Right atrium auricular region (tissue), 2 donors: ENCODE measurements around the gene EFNA1. TPM values are rescaled to one million over a fixed set of nuclear protein-coding genes. Genes with fewer than 3 reads are reported as not detected.
"Not testable (repeated sequence)": the region's sequence is repeated elsewhere in the genome, so short reads cannot be mapped to it uniquely, and the experiment has no call there.

Experiments used
- DNase-seq: peaks from one replicate; pipeline ENCODE4 v3.0.0-alpha.2; 2019; ENCODE audit warnings: low spot score
- H3K27ac ChIP-seq, 2 donors: fragments of 200-600 bp; sonication (generic); 1 replicate in 1 of 2; 2 replicates in 1 of 2; pipeline ENCODE4 v1.5.1; 2016 to 2019
- H3K27me3 ChIP-seq, 2 donors: fragments of 200-600 bp; sonication (generic); one replicate each; pipeline versions ENCODE4 v1.5.1 to v1.6.0; 2017 to 2019
- H3K36me3 ChIP-seq: fragments of 200-600 bp; sonication (generic); one replicate; pipeline ENCODE4 v1.5.1; 2016
- H3K4me1 ChIP-seq, 2 donors: fragments of 200-600 bp; sonication (generic); one replicate each; pipeline versions ENCODE4 v1.5.1 to v1.6.0; 2017 to 2019
- H3K4me3 ChIP-seq, 2 donors: fragments of 200-600 bp; sonication (generic); 1 replicate in 1 of 2; 2 replicates in 1 of 2; pipeline ENCODE4 v1.5.1; 2017 to 2019; ENCODE audit warnings: mild to moderate bottlenecking in 1 of 2, moderate library complexity in 1 of 2
- H3K9me3 ChIP-seq, 2 donors: fragments of 200-600 bp; sonication (generic); one replicate each; pipeline ENCODE4 v1.5.1; 2019
- total RNA-seq, 2 donors: library from RNA; depleted of rRNA; stranded (reverse); fragments of >200 nt; gene quantifications; one replicate each; pipeline ENCODE4 v1.1.0, GENCODE V29; 2016
- TF ChIP-seq, protein P1 (sequence below), 2 donors: fragments of 200-600 bp; sonication (generic); IDR thresholded peaks; one replicate each; pipeline ENCODE4 v1.5.1; 2019; ENCODE audit warnings: antibody characterized with exemption in 2 of 2

The EFNA1 gene
- total RNA-seq, 2 donors from 2014 or later: 24.8 to 41.4 TPM

GRCh38 chr1:155167166-155168104 lies 39.8 kb downstream of the EFNA1 start:
- H3K27me3 ChIP-seq: no peaks in the 10 kb centered on the region
- DNase-seq: peak; percentile 89
- TF ChIP-seq, protein P1, sequence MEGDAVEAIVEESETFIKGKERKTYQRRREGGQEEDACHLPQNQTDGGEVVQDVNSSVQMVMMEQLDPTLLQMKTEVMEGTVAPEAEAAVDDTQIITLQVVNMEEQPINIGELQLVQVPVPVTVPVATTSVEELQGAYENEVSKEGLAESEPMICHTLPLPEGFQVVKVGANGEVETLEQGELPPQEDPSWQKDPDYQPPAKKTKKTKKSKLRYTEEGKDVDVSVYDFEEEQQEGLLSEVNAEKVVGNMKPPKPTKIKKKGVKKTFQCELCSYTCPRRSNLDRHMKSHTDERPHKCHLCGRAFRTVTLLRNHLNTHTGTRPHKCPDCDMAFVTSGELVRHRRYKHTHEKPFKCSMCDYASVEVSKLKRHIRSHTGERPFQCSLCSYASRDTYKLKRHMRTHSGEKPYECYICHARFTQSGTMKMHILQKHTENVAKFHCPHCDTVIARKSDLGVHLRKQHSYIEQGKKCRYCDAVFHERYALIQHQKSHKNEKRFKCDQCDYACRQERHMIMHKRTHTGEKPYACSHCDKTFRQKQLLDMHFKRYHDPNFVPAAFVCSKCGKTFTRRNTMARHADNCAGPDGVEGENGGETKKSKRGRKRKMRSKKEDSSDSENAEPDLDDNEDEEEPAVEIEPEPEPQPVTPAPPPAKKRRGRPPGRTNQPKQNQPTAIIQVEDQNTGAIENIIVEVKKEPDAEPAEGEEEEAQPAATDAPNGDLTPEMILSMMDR (IDR thresholded peaks at IDR 0.05): peak; percentile 75 to 89
- H3K4me1 ChIP-seq: peaks cover 0 to 31% of the 10 kb centered on the region in 2 donors
- no peaks in the 10 kb centered on the region for H3K9me3 ChIP-seq
- peaks cover 16% of the 10 kb centered on the region for H3K36me3 ChIP-seq
- H3K4me3 ChIP-seq: peak overlapping the region in 1 of 2 donors; percentile 25
- peak overlapping the region; percentile 53 to 60 for H3K27ac ChIP-seq

- not testable (repeated sequence) for H3K9me3 ChIP-seq, H3K4me3 ChIP-seq, DNase-seq, H3K27me3 ChIP-seq
- peak overlapping the region in 1 of 2 donors; percentile 53 for H3K27ac ChIP-seq
- peaks cover 16% of the 10 kb centered on the region for H3K36me3 ChIP-seq
- peaks cover 0 to 34% of the 10 kb centered on the region in 2 donors for H3K4me1 ChIP-seq
Observed at GRCh38 chr1:155168105-155168445, 40.4 kb downstream of the EFNA1 start.

GRCh38 chr1:155168456-155169210 lies 41.0 kb downstream of the EFNA1 start:
- Histone ChIP-seq H3K9me3 (no peaks in the 10 kb centered on the region), H3K4me1 (peaks cover 0 to 38% of the 10 kb centered on the region in 2 donors), H3K4me3 (no peak overlapping the region), H3K27ac (no peak overlapping the region), H3K27me3 (no peaks in the 10 kb centered on the region), H3K36me3 (peaks cover 16% of the 10 kb centered on the region)
- TF ChIP-seq, protein P1 (IDR thresholded peaks at IDR 0.05): no peak
- DNase-seq: no peak

DNA sequence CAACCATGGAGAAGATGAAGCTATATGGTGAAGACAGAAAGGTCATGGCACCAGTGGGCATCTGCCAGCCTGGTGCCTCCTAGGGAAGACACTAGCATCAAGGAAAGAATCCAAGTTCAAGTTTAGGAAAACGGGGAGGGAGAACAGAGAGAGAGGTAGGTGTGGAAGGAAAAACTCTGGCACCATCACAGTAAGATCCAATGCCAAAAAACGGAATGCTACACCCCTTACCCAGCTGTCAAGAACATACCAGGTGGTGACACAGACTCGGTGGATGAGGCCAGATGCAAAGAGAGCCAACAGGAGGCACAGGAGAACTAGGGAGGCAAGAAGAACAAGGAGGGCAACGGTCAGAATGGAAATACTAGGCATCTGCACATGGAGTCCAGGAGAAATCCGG lies 41.9 kb downstream of the EFNA1 start:
- no peak for DNase-seq
- Histone ChIP-seq H3K9me3 (no peaks in the 10 kb centered on the region), H3K4me3 (no peak overlapping the region), H3K27me3 (peaks cover 0 to 8% of the 10 kb centered on the region in 2 donors), H3K36me3 (peaks cover 16% of the 10 kb centered on the region), H3K4me1 (peaks cover 0 to 44% of the 10 kb centered on the region in 2 donors), H3K27ac (no peak overlapping the region)
- TF ChIP-seq, protein P1 (IDR thresholded peaks at IDR 0.05): no peak

- Histone ChIP-seq H3K27ac (no peak overlapping the region), H3K4me1 (peaks cover 0 to 44% of the 10 kb centered on the region in 2 donors), H3K9me3 (no peaks in the 10 kb centered on the region), H3K4me3 (no peak overlapping the region), H3K36me3 (peaks cover 16% of the 10 kb centered on the region), H3K27me3 (peaks cover 0 to 8% of the 10 kb centered on the region in 2 donors)
- TF ChIP-seq, protein P1 (IDR thresholded peaks at IDR 0.05): no peak
- DNase-seq: peak; percentile 38
Observed at GRCh38 chr1:155170101-155170785, 42.6 kb downstream of the EFNA1 start.
